GM21528 (cell line): ENCODE data around the gene AKR7A2.
"Not testable (repeated sequence)": the region's sequence is repeated elsewhere in the genome, so short reads cannot be mapped to it uniquely, and the experiment has no call there.

Source experiments
- ATAC-seq: cut with Tn5 transposase; IDR thresholded peaks from one replicate; pipeline ENCODE4 v1.9.1; 2021; ENCODE audit warnings: mild to moderate bottlenecking, moderate library complexity; ENCODE audit not compliant: unreplicated experiment, low FRiP score

The AKR7A2 gene

GRCh38 chr1:19269427-19270342 is 42.3 kb downstream of the AKR7A2 start:
- ATAC-seq = not testable (repeated sequence)

- ATAC-seq = no peak
Observed at GRCh38 chr1:19268445-19268844, 43.5 kb downstream of the AKR7A2 start.

GRCh38 chr1:19262744-19263143 is 49.2 kb downstream of the AKR7A2 start:
- no peak for ATAC-seq

GRCh38 chr1:19262047-19262446 is 49.9 kb downstream of the AKR7A2 start:
- no peak for ATAC-seq

GRCh38 chr1:19260211-19261138 is 51.5 kb downstream of the AKR7A2 start:
- ATAC-seq = no peak

GRCh38 chr1:19258353-19258752 is 53.6 kb downstream of the AKR7A2 start:
- no peak for ATAC-seq

- ATAC-seq = no peak
Observed at GRCh38 chr1:19257178-19257914, 54.6 kb downstream of the AKR7A2 start.

- not testable (repeated sequence) for ATAC-seq
Observed at GRCh38 chr1:19256301-19256700, 55.6 kb downstream of the AKR7A2 start.

- ATAC-seq = no peak
Observed at GRCh38 chr1:19255288-19255687, 56.7 kb downstream of the AKR7A2 start.

- no peak for ATAC-seq
Observed at GRCh38 chr1:19254416-19254815, 57.5 kb downstream of the AKR7A2 start.
